HG03139 (cell line): Measurements from ENCODE around the gene PLAC1.

ENCODE experiments used
- ATAC-seq: cut with Tn5 transposase; IDR thresholded peaks from one replicate; pipeline ENCODE4 v1.9.1; 2021; ENCODE audit not compliant: unreplicated experiment

PLAC1 gene

GRCh38 chrX:134631426-134632346, 26.6 kb downstream of the PLAC1 start:
- ATAC-seq = no peak

GRCh38 chrX:134628663-134629062, 29.6 kb downstream of the PLAC1 start:
- no peak for ATAC-seq

GRCh38 chrX:134626434-134626833, 31.8 kb downstream of the PLAC1 start:
- ATAC-seq = no peak

- no peak for ATAC-seq
Observed at GRCh38 chrX:134625315-134625718, 33.0 kb downstream of the PLAC1 start.

GRCh38 chrX:134624046-134624430, 34.2 kb downstream of the PLAC1 start:
- ATAC-seq = no peak

GRCh38 chrX:134623293-134624045, 34.8 kb downstream of the PLAC1 start:
- no peak for ATAC-seq

GRCh38 chrX:134622813-134623185, 35.5 kb downstream of the PLAC1 start:
- ATAC-seq = no peak

GRCh38 chrX:134622056-134622812, 36.0 kb downstream of the PLAC1 start:
- ATAC-seq = peak; percentile 85

- ATAC-seq = no peak
Observed at GRCh38 chrX:134619838-134620237, 38.4 kb downstream of the PLAC1 start.

GRCh38 chrX:134613396-134613795, 44.9 kb downstream of the PLAC1 start:
- ATAC-seq = no peak

- no peak for ATAC-seq
Observed at GRCh38 chrX:134608153-134608552, 50.1 kb downstream of the PLAC1 start.

- ATAC-seq = no peak
Observed at GRCh38 chrX:134607523-134607922, 50.7 kb downstream of the PLAC1 start.

- no peak for ATAC-seq
Observed at GRCh38 chrX:134604701-134605311, 53.5 kb downstream of the PLAC1 start.

GRCh38 chrX:134603806-134604700, 54.2 kb downstream of the PLAC1 start:
- no peak for ATAC-seq

GRCh38 chrX:134602410-134602809, 55.9 kb downstream of the PLAC1 start:
- ATAC-seq = no peak

- ATAC-seq = no peak
Observed at GRCh38 chrX:134601240-134601765, 57.0 kb downstream of the PLAC1 start.

GRCh38 chrX:134600714-134601113, 57.6 kb downstream of the PLAC1 start:
- ATAC-seq = no peak

- ATAC-seq = no peak
Observed at GRCh38 chrX:134599184-134599914, 58.9 kb downstream of the PLAC1 start.

GRCh38 chrX:134592303-134592702, 66.0 kb downstream of the PLAC1 start:
- ATAC-seq = no peak
